ENCODE data around the gene LHFPL6. TPM values are rescaled to one million over a fixed set of nuclear protein-coding genes. Genes with fewer than 3 reads are reported as not detected.

Gene LHFPL6
- total RNA-seq, 4 donors from 2014 or later, result 40.2 to 77.5 (median 66.6) TPM

GRCh38 chr13:39410096-39410901 lies 192.7 kb downstream of the LHFPL6 start:
- H3K27ac ChIP-seq, result peak overlapping the region; percentile 34 to 53 (median 47)
- H3K4me3 ChIP-seq, result no peak overlapping the region
- no peaks in the 10 kb centered on the region for H3K36me3 ChIP-seq
- no peaks in the 10 kb centered on the region for H3K27me3 ChIP-seq
- ATAC-seq, result peak; percentile 71
- 60 to 69% methylated on average over 2 of the region's 2 CpGs for WGBS, 2 donors (ENCODE audit: low coverage in 1 of 2)
- H3K9me3 ChIP-seq, result no peaks in the 10 kb centered on the region
- TF ChIP-seq CTCF (IDR thresholded peaks at IDR 0.05), result no peak
- TF ChIP-seq POLR2AphosphoS5 (IDR thresholded peaks at IDR 0.05), result peak; percentile 18
- peaks cover 0 to 69% (median 11%) of the 10 kb centered on the region in 3 donors for H3K4me1 ChIP-seq

GRCh38 chr13:39408512-39408911 lies 194.5 kb downstream of the LHFPL6 start:
- no peak overlapping the region for H3K4me3 ChIP-seq
- no peaks in the 10 kb centered on the region for H3K9me3 ChIP-seq
- H3K36me3 ChIP-seq, result no peaks in the 10 kb centered on the region
- TF ChIP-seq CTCF (IDR thresholded peaks at IDR 0.05) (no peak), POLR2A (IDR thresholded peaks at IDR 0.05) (no peak), EP300 (IDR thresholded peaks at IDR 0.05) (no peak), POLR2AphosphoS5 (IDR thresholded peaks at IDR 0.05) (no peak)
- no peak for ATAC-seq
- H3K27me3 ChIP-seq, result no peaks in the 10 kb centered on the region
- no peak overlapping the region for H3K27ac ChIP-seq
- WGBS, 2 donors (ENCODE audit: low coverage in 1 of 2), result 75 to 86% methylated on average over 3 of the region's 3 CpGs
- H3K4me1 ChIP-seq, result peaks cover 0 to 59% (median 5%) of the 10 kb centered on the region in 3 donors

- Histone ChIP-seq H3K27me3 (no peaks in the 10 kb centered on the region), H3K36me3 (no peaks in the 10 kb centered on the region), H3K27ac (no peak overlapping the region), H3K4me3 (no peak overlapping the region), H3K9me3 (no peaks in the 10 kb centered on the region), H3K4me1 (peaks cover 0 to 59% (median 5%) of the 10 kb centered on the region in 3 donors)
- WGBS, 2 donors (ENCODE audit: low coverage in 1 of 2), result 63 to 66% methylated on average over 5 of the region's 5 CpGs
- TF ChIP-seq EP300 (IDR thresholded peaks at IDR 0.05) (no peak), POLR2A (IDR thresholded peaks at IDR 0.05) (no peak), CTCF (IDR thresholded peaks at IDR 0.05) (no peak)
- ATAC-seq, result no peak
These were observed 195.2 kb downstream of the LHFPL6 start for GRCh38 chr13:39407786-39408185.

GRCh38 chr13:39407138-39407537 lies 195.9 kb downstream of the LHFPL6 start:
- Histone ChIP-seq H3K27ac (no peak overlapping the region), H3K4me1 (peaks cover 0 to 53% (median 5%) of the 10 kb centered on the region in 3 donors)
- TF ChIP-seq EP300 (IDR thresholded peaks at IDR 0.05), result no peak
- no peak for TF ChIP-seq POLR2AphosphoS5 (IDR thresholded peaks at IDR 0.05)
- TF ChIP-seq CTCF (IDR thresholded peaks at IDR 0.05), result no peak
- TF ChIP-seq POLR2A (IDR thresholded peaks at IDR 0.05), result no peak

GRCh38 chr13:39406688-39407087 lies 196.3 kb downstream of the LHFPL6 start:
- Histone ChIP-seq H3K27me3 (no peaks in the 10 kb centered on the region), H3K9me3 (no peaks in the 10 kb centered on the region), H3K27ac (no peak overlapping the region), H3K36me3 (no peaks in the 10 kb centered on the region), H3K4me3 (no peak overlapping the region), H3K4me1 (peaks cover 0 to 48% (median 5%) of the 10 kb centered on the region in 3 donors)
- TF ChIP-seq POLR2AphosphoS5 (IDR thresholded peaks at IDR 0.05), result no peak
- no peak for TF ChIP-seq POLR2A (IDR thresholded peaks at IDR 0.05)
- TF ChIP-seq EP300 (IDR thresholded peaks at IDR 0.05), result no peak
- no peak for TF ChIP-seq CTCF (IDR thresholded peaks at IDR 0.05)
- no peak for ATAC-seq
- WGBS, 2 donors (ENCODE audit: low coverage in 1 of 2), result 71 to 100% methylated on average over 1 of the region's 1 CpG

More at GRCh38 chr13:39407138-39407537, 195.9 kb downstream of the LHFPL6 start:
- no peak overlapping the region for H3K4me3 ChIP-seq
- no peaks in the 10 kb centered on the region for H3K36me3 ChIP-seq
- no peak for ATAC-seq
- H3K27me3 ChIP-seq, result no peaks in the 10 kb centered on the region
- no peaks in the 10 kb centered on the region for H3K9me3 ChIP-seq
